RCC 7860 (cell line): ENCODE measurements around the gene PIK3AP1.
A peak's percentile ranks its signal among the peaks of the same experiment; 100 is the strongest.
"Not testable (repeated sequence)": the region's sequence is repeated elsewhere in the genome, so short reads cannot be mapped to it uniquely, and the experiment has no call there.

Experiments used
- DNase-seq: peaks from one replicate; pipeline ENCODE4 v3.0.0-alpha.2; 2015; ENCODE audit warnings: low spot score
- FAIRE-seq: peaks from 2 replicates; lab custom pipeline; 2012; peaks lifted over from hg19 to GRCh38; lab: Jason Lieb, UNC

PIK3AP1 gene, protein sequence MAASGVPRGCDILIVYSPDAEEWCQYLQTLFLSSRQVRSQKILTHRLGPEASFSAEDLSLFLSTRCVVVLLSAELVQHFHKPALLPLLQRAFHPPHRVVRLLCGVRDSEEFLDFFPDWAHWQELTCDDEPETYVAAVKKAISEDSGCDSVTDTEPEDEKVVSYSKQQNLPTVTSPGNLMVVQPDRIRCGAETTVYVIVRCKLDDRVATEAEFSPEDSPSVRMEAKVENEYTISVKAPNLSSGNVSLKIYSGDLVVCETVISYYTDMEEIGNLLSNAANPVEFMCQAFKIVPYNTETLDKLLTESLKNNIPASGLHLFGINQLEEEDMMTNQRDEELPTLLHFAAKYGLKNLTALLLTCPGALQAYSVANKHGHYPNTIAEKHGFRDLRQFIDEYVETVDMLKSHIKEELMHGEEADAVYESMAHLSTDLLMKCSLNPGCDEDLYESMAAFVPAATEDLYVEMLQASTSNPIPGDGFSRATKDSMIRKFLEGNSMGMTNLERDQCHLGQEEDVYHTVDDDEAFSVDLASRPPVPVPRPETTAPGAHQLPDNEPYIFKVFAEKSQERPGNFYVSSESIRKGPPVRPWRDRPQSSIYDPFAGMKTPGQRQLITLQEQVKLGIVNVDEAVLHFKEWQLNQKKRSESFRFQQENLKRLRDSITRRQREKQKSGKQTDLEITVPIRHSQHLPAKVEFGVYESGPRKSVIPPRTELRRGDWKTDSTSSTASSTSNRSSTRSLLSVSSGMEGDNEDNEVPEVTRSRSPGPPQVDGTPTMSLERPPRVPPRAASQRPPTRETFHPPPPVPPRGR

GRCh38 chr10:96720422-96721206, at the start of gene PIK3AP1:
PIK3AP1 (minus strand) TSS chr10:96720514; CDS start chr10:96720394, 120 bp downstream.
- no peak for DNase-seq

DNA sequence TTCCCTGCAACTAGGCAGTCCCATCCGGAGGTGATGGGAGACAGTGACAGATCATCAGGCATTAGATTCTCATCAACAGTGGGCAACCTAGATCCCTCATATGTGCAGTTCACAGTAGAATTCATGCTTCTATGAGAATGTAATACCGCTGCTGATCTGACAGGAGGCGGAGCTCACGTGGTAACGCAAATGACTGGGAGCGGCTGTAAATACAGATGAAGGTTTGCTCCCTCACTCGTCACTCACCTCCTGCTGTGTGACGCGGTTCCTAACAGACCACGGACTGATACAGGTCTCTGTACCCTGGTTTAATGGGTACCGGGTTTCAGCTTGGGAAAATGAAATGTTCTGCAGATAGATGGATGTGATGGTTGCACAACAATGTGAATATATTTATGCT, 47.8 kb upstream of the PIK3AP1 start:
- FAIRE-seq, result no peak

More at GRCh38 chr10:96720422-96721206, at the start of gene PIK3AP1:
- FAIRE-seq, result no peak

DNA sequence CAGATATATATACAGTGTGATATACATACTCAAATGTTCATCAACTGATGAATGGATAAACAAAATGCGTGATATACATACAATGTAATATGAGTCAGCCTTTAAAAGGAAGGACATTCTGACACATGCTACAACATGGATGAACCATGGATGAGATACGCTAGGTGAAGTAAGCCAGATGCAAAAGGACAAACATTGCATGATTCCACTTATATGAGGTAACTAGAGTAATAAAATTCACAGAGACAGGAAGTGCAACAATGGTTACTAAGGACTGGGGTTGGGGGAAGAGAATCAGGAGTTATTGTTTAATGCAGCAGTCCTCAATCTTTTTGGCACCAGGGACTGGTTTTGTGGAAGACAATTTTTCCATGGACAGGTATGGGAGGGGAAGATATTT, 47.3 kb upstream of the PIK3AP1 start:
- FAIRE-seq, result no peak

More for the DNA sequence above, 47.8 kb upstream of the PIK3AP1 start:
- no peak for DNase-seq

GRCh38 chr10:96765406-96766240, 45.3 kb upstream of the PIK3AP1 start:
- no peak for FAIRE-seq

More for the DNA sequence above, 47.3 kb upstream of the PIK3AP1 start:
- no peak for DNase-seq

DNA sequence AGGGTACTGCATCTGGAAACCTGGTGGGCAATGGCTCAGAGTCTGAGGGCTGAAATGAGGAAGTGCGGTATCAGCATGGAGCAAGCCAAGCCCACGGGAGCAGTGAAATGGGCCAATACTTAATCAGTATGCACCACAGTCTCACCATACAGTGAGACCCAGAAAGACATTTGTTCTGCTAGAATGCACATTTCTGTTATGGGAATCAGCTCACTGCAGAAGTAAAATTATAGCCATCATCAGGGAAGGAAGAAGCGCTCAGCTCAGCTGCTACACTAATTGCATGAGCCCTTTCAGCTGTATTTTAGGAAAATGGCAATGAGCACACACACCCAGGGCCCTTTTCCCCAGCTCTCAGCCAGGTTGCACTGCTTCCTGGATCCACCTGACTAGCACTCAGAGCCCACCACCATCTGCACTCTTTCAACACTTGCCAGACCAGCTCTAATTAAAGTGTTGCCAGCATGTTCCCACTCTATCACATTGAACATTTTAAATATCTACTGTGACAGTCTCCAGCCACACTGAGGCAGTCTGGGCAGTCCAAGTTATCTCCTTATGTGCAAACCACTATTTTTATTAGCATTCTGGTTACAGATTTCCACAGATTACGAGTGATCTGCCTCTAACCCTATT, 44.2 kb upstream of the PIK3AP1 start:
- no peak for DNase-seq
- no peak for FAIRE-seq

More at GRCh38 chr10:96765406-96766240, 45.3 kb upstream of the PIK3AP1 start:
- DNase-seq, result peak; percentile 54

DNA sequence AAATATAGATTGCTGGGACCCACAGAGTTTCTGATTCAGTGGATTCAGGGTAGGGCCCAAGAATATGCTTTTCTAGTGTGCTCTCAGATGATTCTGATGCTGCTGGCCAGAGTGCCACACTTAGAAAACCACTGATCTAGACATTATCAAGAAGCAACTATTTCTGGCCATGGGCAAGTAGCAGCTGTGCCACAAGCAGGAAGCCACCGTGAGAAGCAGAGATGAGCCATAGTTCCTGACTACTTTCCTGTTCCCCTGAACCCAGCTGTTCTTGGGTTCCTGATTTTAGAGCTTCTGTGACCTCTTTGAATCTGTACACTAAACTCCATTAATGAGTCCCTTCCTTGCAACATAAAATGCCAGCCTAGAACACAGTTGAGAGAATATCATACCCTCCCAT, 38.1 kb upstream of the PIK3AP1 start:
- FAIRE-seq, result no peak
- DNase-seq, result no peak

DNA sequence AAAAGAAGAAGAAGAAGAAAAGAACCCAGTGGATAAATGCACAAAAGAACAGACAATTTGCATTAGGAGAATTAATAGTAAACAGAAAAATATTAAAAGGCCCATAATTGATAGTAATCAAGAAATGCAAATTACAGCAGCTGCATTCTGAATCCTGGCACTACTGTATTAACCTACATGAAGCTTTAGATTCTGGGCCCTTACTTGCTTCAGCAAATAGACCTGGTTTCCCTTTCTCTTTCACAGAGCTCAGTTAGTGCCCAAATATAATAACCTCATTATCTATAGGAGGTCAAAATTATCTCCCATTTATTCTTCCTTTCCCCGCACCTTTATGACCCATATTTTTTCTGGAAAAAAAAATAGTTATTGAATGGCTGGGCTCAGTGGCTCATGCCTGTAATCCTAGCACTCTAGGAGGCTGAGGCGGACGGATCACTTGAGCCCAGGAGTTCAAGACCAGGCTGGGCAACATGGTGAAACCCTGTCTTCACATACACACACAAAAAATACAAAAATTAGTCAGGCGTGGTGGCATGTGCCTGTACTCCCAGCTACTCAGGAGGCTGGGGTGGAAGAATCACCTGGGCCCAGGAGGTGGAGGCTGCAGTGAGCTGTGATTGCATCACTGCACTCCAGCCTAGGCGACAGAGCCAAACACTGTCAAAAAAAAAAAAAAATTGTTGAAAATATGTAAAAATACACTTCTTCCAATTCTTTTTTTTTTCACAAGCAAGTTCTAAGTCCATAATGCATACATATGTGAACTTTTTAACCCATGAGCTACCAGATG, 36.0 kb upstream of the PIK3AP1 start:
- FAIRE-seq, result no peak
- DNase-seq, result no peak

DNA sequence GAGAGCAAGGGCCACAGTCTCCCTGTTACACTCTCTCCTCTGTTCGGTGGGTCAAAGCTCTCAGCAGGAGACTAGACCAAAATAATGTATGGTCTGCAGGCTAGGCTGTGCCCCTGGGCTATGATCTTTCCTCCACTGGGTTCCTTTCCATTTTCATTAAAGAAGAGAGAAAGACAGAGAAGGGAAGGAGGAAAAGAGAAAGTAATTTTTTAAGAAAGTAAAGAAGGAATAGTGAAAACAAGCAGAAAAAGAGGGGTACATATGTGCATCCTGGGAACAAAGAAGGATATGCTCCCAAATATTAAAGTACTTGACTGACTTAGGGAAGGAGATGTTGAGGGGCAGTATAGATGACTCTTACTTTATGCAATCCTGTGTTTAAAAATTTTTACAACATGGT, 33.6 kb upstream of the PIK3AP1 start:
- no peak for DNase-seq
- no peak for FAIRE-seq

DNA sequence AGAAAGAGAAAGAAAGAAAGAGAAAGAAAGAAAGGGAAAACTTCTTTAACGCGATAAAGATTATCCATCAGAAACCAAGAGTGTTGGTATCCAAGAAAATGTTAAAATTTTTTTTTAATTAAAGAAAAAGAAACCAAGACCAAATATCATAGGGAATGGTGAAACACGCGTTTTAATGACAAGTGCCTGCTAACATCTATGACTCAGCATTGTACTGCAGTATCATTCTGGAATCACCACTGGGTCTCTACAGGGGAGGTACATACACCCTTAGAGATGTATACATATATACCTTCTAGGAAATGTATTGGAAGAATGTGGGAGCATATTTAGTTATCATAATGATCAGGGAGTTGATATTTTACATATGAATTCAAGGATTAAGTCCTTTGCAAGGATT, 32.1 kb upstream of the PIK3AP1 start:
- no peak for DNase-seq

GRCh38 chr10:96750316-96750715, 30.0 kb upstream of the PIK3AP1 start:
- FAIRE-seq, DNase-seq: not testable (repeated sequence)

More for the DNA sequence above, 32.1 kb upstream of the PIK3AP1 start:
- FAIRE-seq, result no peak

DNA sequence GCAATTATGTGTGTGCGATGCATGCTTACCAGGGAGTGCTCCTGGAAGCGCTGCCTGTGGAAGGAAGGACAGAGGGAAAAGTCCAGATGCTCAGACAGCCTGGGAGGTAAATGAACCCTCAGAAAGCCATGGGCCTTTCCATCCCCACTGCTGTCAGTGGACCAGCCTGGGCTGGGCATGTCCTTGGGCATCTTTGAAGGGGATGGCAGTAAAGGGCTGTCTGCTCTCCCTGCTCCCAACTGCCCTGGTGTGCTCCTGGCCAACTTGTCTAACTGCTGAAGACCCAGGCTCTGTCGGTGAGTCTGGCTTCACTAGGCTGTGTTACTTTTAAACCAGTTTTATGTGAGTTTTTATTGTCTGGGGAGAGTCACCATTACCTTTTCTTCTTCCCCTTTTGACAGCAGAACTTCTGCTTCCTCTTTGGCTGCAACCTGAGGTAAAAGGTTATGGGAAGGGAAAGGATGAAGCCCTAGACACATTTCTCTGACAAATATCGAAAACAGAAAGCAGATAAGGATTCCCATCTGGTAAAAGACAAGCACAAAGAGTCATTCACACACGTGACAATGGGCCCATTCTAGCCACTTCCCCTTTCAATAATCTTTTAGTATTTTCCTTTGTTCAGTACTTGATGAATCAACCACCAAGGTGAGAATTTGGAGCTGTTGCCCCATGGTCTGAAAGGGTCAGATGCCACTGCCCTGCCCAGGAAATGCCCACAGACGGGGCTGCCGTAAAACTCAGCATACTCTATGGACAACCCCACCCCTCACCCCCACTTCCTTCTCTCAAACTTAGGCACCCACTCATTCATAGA, 27.6 kb upstream of the PIK3AP1 start:
- FAIRE-seq (no peak), DNase-seq (no peak)

- FAIRE-seq (no peak), DNase-seq (no peak)
Measured at GRCh38 chr10:96746503-96746902, 26.2 kb upstream of the PIK3AP1 start.

GRCh38 chr10:96745950-96746349, 25.6 kb upstream of the PIK3AP1 start:
- FAIRE-seq (no peak), DNase-seq (no peak)

DNA sequence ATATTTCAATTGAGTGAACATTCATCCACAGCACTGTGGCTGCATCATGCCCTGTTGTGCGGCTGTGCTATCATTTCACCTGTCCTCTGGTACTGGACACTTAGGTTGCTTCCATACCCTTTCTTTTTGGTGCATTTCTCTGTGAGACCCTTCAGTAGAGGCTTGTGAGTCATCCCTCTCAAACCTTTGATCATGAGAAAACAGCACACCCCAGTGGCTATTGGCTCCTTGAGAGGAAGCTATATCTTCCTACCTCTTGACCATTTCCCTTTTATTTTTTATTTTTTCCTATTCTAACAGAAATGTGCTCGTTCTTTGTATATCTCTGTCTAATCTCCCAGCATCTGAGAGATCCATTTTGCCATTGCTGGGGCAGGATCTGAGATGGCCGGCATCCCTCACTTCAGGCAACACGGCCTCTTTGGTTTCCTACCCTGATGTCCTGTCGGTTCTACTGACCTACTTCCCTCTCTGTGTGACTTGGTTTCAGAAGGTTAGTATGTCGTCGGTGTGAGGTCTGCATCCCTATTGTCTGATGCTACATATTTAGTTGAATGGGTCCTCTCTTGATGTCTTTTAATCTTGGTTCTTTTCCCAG, 23.8 kb upstream of the PIK3AP1 start:
- FAIRE-seq, result no peak
- DNase-seq, result no peak

DNA sequence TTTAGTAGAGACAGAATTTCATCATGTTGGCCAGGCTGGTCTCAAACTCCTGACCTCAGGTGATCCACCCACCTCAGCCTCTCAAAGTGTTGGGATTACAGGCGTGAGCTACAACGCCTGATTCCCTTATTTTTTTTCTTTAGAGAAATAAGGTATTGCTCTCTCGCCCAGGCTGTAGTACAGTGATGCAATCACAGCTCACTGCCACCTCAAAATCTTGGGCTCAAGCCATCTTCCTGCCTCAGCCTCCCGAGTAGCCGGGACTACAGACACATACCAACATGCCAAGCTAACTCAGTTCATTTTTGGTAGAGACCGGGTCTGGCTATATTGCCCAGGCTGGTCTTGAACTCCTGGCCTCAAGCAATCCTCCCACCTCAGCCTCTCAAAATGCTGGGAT, 21.2 kb upstream of the PIK3AP1 start:
- not testable (repeated sequence) for DNase-seq, FAIRE-seq

- no peak for DNase-seq
- FAIRE-seq, result no peak
Measured at GRCh38 chr10:96740579-96741281, 20.4 kb upstream of the PIK3AP1 start.

DNA sequence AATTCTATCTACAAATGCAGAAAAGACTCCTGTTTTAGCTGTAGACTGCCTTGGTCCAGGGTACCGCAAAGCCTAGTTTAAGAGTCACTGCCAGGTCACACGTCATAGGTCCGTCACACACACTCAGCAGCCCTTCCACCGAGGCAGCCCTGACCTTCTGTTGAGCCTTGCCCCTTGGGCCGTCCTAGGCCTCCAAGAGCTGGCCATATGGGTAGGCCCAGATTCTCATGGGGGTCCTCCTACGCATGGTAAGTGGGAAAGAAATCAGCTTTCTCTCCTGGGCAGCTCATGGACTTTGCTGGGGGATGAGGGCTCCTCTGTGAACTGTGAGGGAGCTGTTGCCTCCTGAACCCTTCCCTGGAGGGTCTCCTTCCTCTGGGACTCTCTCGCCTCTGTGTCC, 19.8 kb upstream of the PIK3AP1 start:
- FAIRE-seq, result no peak

More for the DNA sequence above, 19.8 kb upstream of the PIK3AP1 start:
- DNase-seq, result no peak
